Activated CD4-positive, alpha-beta T cell treated with anti-CD3 and anti-CD28 coated beads for 48 hours (primary cell): ENCODE results near the gene PCDHB9.
"Not testable (repeated sequence)": the region's sequence is repeated elsewhere in the genome, so short reads cannot be mapped to it uniquely, and the experiment has no call there.

Experiments
- DNase-seq: peaks from one replicate; pipeline ENCODE4 v3.0.0-alpha.2; 2020

Gene PCDHB9

GRCh38 chr5:141186897-141187512 is at the start of gene PCDHB9:
PCDHB9 (plus strand) TSS chr5:141187161; CDS start chr5:141187319, 158 bp downstream.
- peak; percentile 46 for DNase-seq

GRCh38 chr5:141137346-141137745 is 49.6 kb upstream of the PCDHB9 start:
- not testable (repeated sequence) for DNase-seq

- no peak for DNase-seq
Observed at GRCh38 chr5:141149812-141150211, 37.1 kb upstream of the PCDHB9 start, which contains the start of gene PCDHB6. PCDHB6 (plus strand) TSS chr5:141150057; CDS start chr5:141150258, 201 bp downstream.

GRCh38 chr5:141150224-141150992 is 36.6 kb upstream of the PCDHB9 start:
- no peak for DNase-seq

- no peak for DNase-seq
Observed at GRCh38 chr5:141150993-141151325, 36.0 kb upstream of the PCDHB9 start.

GRCh38 chr5:141151632-141152031 is 35.3 kb upstream of the PCDHB9 start:
- not testable (repeated sequence) for DNase-seq

- not testable (repeated sequence) for DNase-seq
Observed at GRCh38 chr5:141152096-141152495, 34.9 kb upstream of the PCDHB9 start.

GRCh38 chr5:141155540-141156374 is 31.2 kb upstream of the PCDHB9 start:
- no peak for DNase-seq

- not testable (repeated sequence) for DNase-seq
Observed at GRCh38 chr5:141157356-141157755, 29.6 kb upstream of the PCDHB9 start.

GRCh38 chr5:141157901-141158300 is 29.1 kb upstream of the PCDHB9 start:
- DNase-seq = not testable (repeated sequence)

- peak; percentile 26 for DNase-seq
Observed at GRCh38 chr5:141172381-141173204, 14.4 kb upstream of the PCDHB9 start, which contains the start of gene PCDHB7. PCDHB7 (plus strand) TSS chr5:141172644; CDS start chr5:141172836, 192 bp downstream.

- not testable (repeated sequence) for DNase-seq
Observed at GRCh38 chr5:141174291-141175104, 12.5 kb upstream of the PCDHB9 start.

- DNase-seq = no peak
Observed at GRCh38 chr5:141175933-141176332, 11.0 kb upstream of the PCDHB9 start.

- DNase-seq = not testable (repeated sequence)
Observed at GRCh38 chr5:141177577-141178191, 9.3 kb upstream of the PCDHB9 start, which contains the start of gene PCDHB8. PCDHB8 (plus strand) TSS chr5:141177790; CDS start chr5:141178035, 245 bp downstream.

GRCh38 chr5:141179371-141179770 is 7.6 kb upstream of the PCDHB9 start:
- DNase-seq = not testable (repeated sequence)

GRCh38 chr5:141179876-141180275 is 7.1 kb upstream of the PCDHB9 start:
- DNase-seq = not testable (repeated sequence)

- no peak for DNase-seq
Observed at GRCh38 chr5:141180313-141180712, 6.6 kb upstream of the PCDHB9 start.

- no peak for DNase-seq
Observed at GRCh38 chr5:141182248-141182647, 4.7 kb upstream of the PCDHB9 start, which contains the start of gene PCDHB16. PCDHB16 (plus strand) TSS chr5:141182387; CDS start chr5:141182560, 173 bp downstream.

- DNase-seq = not testable (repeated sequence)
Observed at GRCh38 chr5:141184117-141184855, 2.7 kb upstream of the PCDHB9 start.

- DNase-seq = not testable (repeated sequence)
Observed at GRCh38 chr5:141188682-141189081, 1.7 kb downstream of the PCDHB9 start.
